K562 (cell line): ENCODE measurements around the gene CSF2. TPM values are rescaled to one million over a fixed set of nuclear protein-coding genes. Genes with fewer than 3 reads are reported as not detected.
A peak's percentile ranks its signal among the peaks of the same experiment; 100 is the strongest.

Source experiments
- ATAC-seq: fragments of 200-7000 bp; cut with Tn5 transposase; 3 replicates; pipeline ENCODE4 v1.9.1; 2020; ENCODE audit warnings: moderate library complexity
- BruUV-seq: library from RNA; stranded (reverse); fragments of 400-500 nt; replicated peaks from 2 replicates; lab custom pipeline; 2021; lab: Mats Ljungman, UMichigan
- CTCF ChIA-PET: fragments of 300-600 bp; formaldehyde crosslinking; extraction: SDS; loops from one replicate; lab custom pipeline; 2021; ENCODE audit warnings: low intra/inter-chr PET ratio; lab: Yijun Ruan, JAX
- POLR2A ChIA-PET: fragments of 300-600, 350-650 bp; sonication (Branson Sonifier 250); formaldehyde crosslinking; extraction: SDS; loops from one replicate; lab custom pipeline; 2021; ENCODE audit warnings: antibody characterized with exemption, inconsistent platforms; lab: Yijun Ruan, JAX
- DNase-seq, 4 experiments: peaks; one replicate each; pipeline versions ENCODE4 v3.0.0 to v3.0.0-alpha.2; 2011 to 2018; ENCODE audit warnings: low spot score in 3 of 4, mixed read lengths in 3 of 4; ENCODE audit errors: extremely low read depth in 1 of 4
- FAIRE-seq: peaks from 2 replicates; lab custom pipeline; 2011; peaks lifted over from hg19 to GRCh38; lab: Jason Lieb, UNC
- H2AFZ ChIP-seq: 2 replicates; pipeline ENCODE4 v1.6.0; 2011; ENCODE audit warnings: low read depth, low read length, control low read depth, inconsistent platforms
- H3K27ac ChIP-seq: fragments of 200-600 bp; 3 replicates; pipeline ENCODE4 v1.8.0; 2011; ENCODE audit warnings: low read depth, mild to moderate bottlenecking, control low read depth, inconsistent platforms, low read length, moderate library complexity, mixed read lengths; ENCODE audit errors: extremely low read depth
- H3K27me3 ChIP-seq, 2 experiments: fragments of 300-600 bp in 1 of 2; 2 replicates in 1 of 2; 3 replicates in 1 of 2; pipeline versions ENCODE4 v1.6.0 to v1.8.0; 2011; ENCODE audit warnings: inconsistent platforms in 2 of 2, low read length in 2 of 2, mild to moderate bottlenecking in 1 of 2, mixed read lengths in 1 of 2, moderate library complexity in 1 of 2; ENCODE audit not compliant: control insufficient read depth in 2 of 2, insufficient read depth in 2 of 2
- H3K36me3 ChIP-seq: fragments of 300-600 bp; 3 replicates; pipeline ENCODE4 v1.8.0; 2011; ENCODE audit warnings: mild to moderate bottlenecking, low read length, inconsistent platforms; ENCODE audit not compliant: control insufficient read depth, insufficient read depth
- H3K4me1 ChIP-seq, 2 experiments: fragments of 200-600 bp in 1 of 2; replicated peaks in 1 of 2; 2 replicates in 1 of 2; 3 replicates in 1 of 2; pipeline versions ENCODE4 v1.5.1 to v1.8.0; 2011; ENCODE audit warnings: inconsistent platforms in 2 of 2, low read length in 2 of 2, mild to moderate bottlenecking in 1 of 2, mixed read lengths in 1 of 2, moderate library complexity in 1 of 2; ENCODE audit not compliant: control insufficient read depth in 2 of 2, insufficient read depth in 2 of 2
- H3K4me2 ChIP-seq: 2 replicates; pipeline ENCODE4 v1.6.1; 2011; ENCODE audit warnings: low read length, control low read depth, inconsistent platforms, mixed read lengths; ENCODE audit not compliant: insufficient read depth
- H3K4me3 ChIP-seq: fragments of 200-600 bp; sonication (generic), shearing (Covaris generic); 2 replicates; pipeline ENCODE4 v1.5.1; 2016; ENCODE audit warnings: control low read depth, inconsistent platforms
- H3K79me2 ChIP-seq: fragments of 200-600 bp; 3 replicates; pipeline ENCODE4 v1.8.0; 2011; ENCODE audit warnings: low read length, inconsistent platforms; ENCODE audit not compliant: control insufficient read depth, insufficient read depth
- H3K9ac ChIP-seq, 2 experiments: 2 replicates each; pipeline versions ENCODE4 v1.6.0 to v1.6.1; 2011; ENCODE audit warnings: low read depth in 2 of 2, low read length in 2 of 2, control low read depth in 1 of 2, inconsistent platforms in 1 of 2, mild to moderate bottlenecking in 1 of 2, mixed read lengths in 1 of 2; ENCODE audit not compliant: insufficient read depth in 1 of 2
- H3K9me1 ChIP-seq: one replicate; pipeline ENCODE4 v1.6.0; 2011; ENCODE audit warnings: inconsistent platforms, mild to moderate bottlenecking, low read length, moderate library complexity; ENCODE audit not compliant: control insufficient read depth, insufficient read depth
- H3K9me3 ChIP-seq: replicated peaks from 2 replicates; pipeline ENCODE4 v1.5.1; 2011; ENCODE audit warnings: low read depth, low read length, inconsistent platforms; ENCODE audit not compliant: control insufficient read depth, insufficient read depth
- H4K20me1 ChIP-seq: replicated peaks from 2 replicates; pipeline ENCODE4 v1.6.1; 2011; ENCODE audit warnings: low read length, inconsistent platforms, mixed read lengths; ENCODE audit not compliant: control insufficient read depth, insufficient read depth
- CGGBP1 ChIP-seq: fragments of 250-450 bp; sonication (Bioruptor Pico); IDR thresholded peaks from 2 replicates; pipeline ENCODE4 v1.9.0; 2021; ENCODE audit warnings: mild to moderate bottlenecking
- ELF2 ChIP-seq: fragments of 250-450 bp; sonication (Bioruptor Pico); IDR thresholded peaks from 2 replicates; pipeline ENCODE4 v1.5.0; 2021; ENCODE audit warnings: mild to moderate bottlenecking
- ELF4 ChIP-seq: fragments of 450-650 bp; formaldehyde crosslinking; IDR thresholded peaks from 2 replicates; pipeline ENCODE4 v1.4.0; 2022; ENCODE audit warnings: missing genetic modification characterization
- HNRNPL ChIP-seq: fragments of 200-400 bp; formaldehyde crosslinking; IDR thresholded peaks from 2 replicates; pipeline ENCODE4 v1.6.1; 2017; ENCODE audit warnings: low read depth, mild to moderate bottlenecking, low read length
- HOXB6 ChIP-seq: fragments of 250-450 bp; sonication (Bioruptor Pico); IDR thresholded peaks from 2 replicates; pipeline ENCODE4 v1.5.1; 2022; ENCODE audit warnings: mild to moderate bottlenecking, borderline replicate concordance
- MTA3 ChIP-seq: fragments of 450-650 bp; formaldehyde crosslinking; IDR thresholded peaks from 2 replicates; pipeline ENCODE4 v1.6.1; 2017; ENCODE audit warnings: mild to moderate bottlenecking, borderline replicate concordance
- NFIX ChIP-seq: fragments of 250-450 bp; sonication (Bioruptor Pico); IDR thresholded peaks from 2 replicates; pipeline ENCODE4 v1.4.0; 2020; ENCODE audit warnings: low read depth, mild to moderate bottlenecking, moderate library complexity
- PRMT5 ChIP-seq: sonication (generic); formaldehyde crosslinking; IDR thresholded peaks from 2 replicates; pipeline ENCODE4 v1.5.0; 2020; ENCODE audit warnings: missing genetic modification reagents
- RFX5 ChIP-seq: IDR thresholded peaks from 2 replicates; pipeline ENCODE4 v1.6.1; 2011; ENCODE audit warnings: low read depth, mild to moderate bottlenecking, improper control_type of control experiment, low read length
- RFX7 ChIP-seq: fragments of 250-450 bp; sonication (Bioruptor Pico); IDR thresholded peaks from 2 replicates; pipeline ENCODE4 v1.5.1; 2021; ENCODE audit warnings: mild to moderate bottlenecking
- ZFP36 ChIP-seq: fragments of 150-350 bp; IDR thresholded peaks from 2 replicates; pipeline ENCODE4 v1.6.1; 2018; ENCODE audit warnings: low read length, low read depth; ENCODE audit not compliant: partially characterized antibody
- ZNF695 ChIP-seq: fragments of 450-650 bp; formaldehyde crosslinking; IDR thresholded peaks from 2 replicates; pipeline ENCODE4 v1.4.0; 2020; ENCODE audit warnings: mild to moderate bottlenecking, moderate library complexity
- ZNF76 ChIP-seq: fragments of 250-450 bp; sonication (Bioruptor Pico); IDR thresholded peaks from 2 replicates; pipeline ENCODE4 v1.4.0; 2020; ENCODE audit warnings: mild to moderate bottlenecking, moderate library complexity, borderline replicate concordance
- WGBS: fragments of 100-300 bp; shearing (Covaris generic); methylation state at CpG from one replicate; pipeline ENCODE4 v1.1.6; 2016; ENCODE audit warnings: low coverage, mixed read lengths; ENCODE audit not compliant: insufficient coverage; ENCODE audit errors: missing lambda C conversion rate; 5-methylcytosine and 5-hydroxymethylcytosine counted together
- in situ Hi-C: fragments of 300-500 bp; cut with MboI; formaldehyde crosslinking; loops from 4 replicates; pipeline ENCODE4 v1.15.0; 2018; ENCODE audit warnings: inconsistent platforms, mixed read lengths
- intact Hi-C: fragments of 100-400 bp; cut with micrococcal nuclease; formaldehyde crosslinking; loops from 2 replicates; pipeline ENCODE4 v1.14.2; 2022
- polyA plus RNA-seq, 8 experiments: library from polyadenylated mRNA; depleted of rRNA in 4 of 8; stranded (reverse) in 5 of 8; unstranded in 3 of 8; fragments of >200 nt; fragmentation: Nextera tagmentation in 2 of 8; fragmentation: Illumina TruSeq in 1 of 8; extraction: Ambion mirVana in 2 of 8; extraction: Trizol in 1 of 8; gene quantifications; 2 replicates each; pipeline versions ENCODE4 v1.2.1 to v1.2.3, GENCODE V29; 2011 to 2014; ENCODE audit warnings: inconsistent platforms in 1 of 8, missing spikeins in 1 of 8
- total RNA-seq, 7 experiments: library from RNA; depleted of rRNA in 6 of 7; stranded (reverse); fragments of >200 nt in 6 of 7; fragmentation: Illumina TruSeq in 2 of 7; extraction: Trizol in 2 of 7; gene quantifications; 2 replicates each; pipeline versions ENCODE4 v1.2.1 to v1.2.3, GENCODE V29; 2011 to 2021; ENCODE audit warnings: low replicate concordance in 1 of 7

The CSF2 gene
- total and polyA plus RNA-seq, 9 of the 15 experiments (the other 6 are each of a cell fraction or from before 2014, with no cell fraction given): 0.25 to 0.29 TPM; not detected in 7

GRCh38 chr5:132081458-132081857 lies 7.9 kb downstream of the CSF2 start:
- no TSS peak for BruUV-seq
- peaks cover 16 to 20% of the 10 kb centered on the region in 2 experiments for H3K4me1 ChIP-seq
- no peak overlapping the region for H2AFZ ChIP-seq
- in situ Hi-C loops: no loop called here
- no peaks in the 10 kb centered on the region for H4K20me1 ChIP-seq
- no peaks in the 10 kb centered on the region for H3K36me3 ChIP-seq
- H3K4me2 ChIP-seq: no peak overlapping the region
- WGBS: 47% methylated on average over 3 of the region's 3 CpGs
- intact Hi-C loops: no loop called here
- H3K27me3 ChIP-seq: no peaks in the 10 kb centered on the region
- POLR2A ChIA-PET: interaction anchor here (0.5 to 0.7 kb wide), 2 partner anchors 9 to 115 kb away, joined by 3 read pairs; no protein-coding TSS in a partner anchor
- FAIRE-seq (no peak), DNase-seq (no peak), ATAC-seq (no peak)
- no peaks in the 10 kb centered on the region for H3K9me1 ChIP-seq
- H3K4me3 ChIP-seq: no peak overlapping the region
- CTCF ChIA-PET: no interaction called here
- no peaks in the 10 kb centered on the region for H3K9me3 ChIP-seq
- no peak overlapping the region for H3K27ac ChIP-seq
- H3K9ac ChIP-seq: peak overlapping the region in 1 of 2 experiments; percentile 31; a peak in 1 of 4 replicates
- no peak for TF ChIP-seq ELF4 (CRISPR knock-in tag)
- no peak for TF ChIP-seq ZNF695 (CRISPR knock-in tag)
- TF ChIP-seq RFX5: no peak
- TF ChIP-seq HNRNPL: no peak
- no peak for TF ChIP-seq PRMT5 (CRISPR knock-in tag)
- TF ChIP-seq ZFP36: no peak
- no peak for TF ChIP-seq ELF2 (CRISPR knock-in tag)
- TF ChIP-seq NFIX: no peak
- TF ChIP-seq CGGBP1 (CRISPR knock-in tag): no peak
- TF ChIP-seq MTA3: no peak
- no peak for TF ChIP-seq ZNF76
- TF ChIP-seq HOXB6 (CRISPR knock-in tag): no peak
- TF ChIP-seq RFX7 (CRISPR knock-in tag): no peak
- H3K79me2 ChIP-seq: no peaks in the 10 kb centered on the region
